ENCODE data around the gene KDM4B. TPM values are rescaled to one million over a fixed set of nuclear protein-coding genes. Genes with fewer than 3 reads are reported as not detected.

Gene KDM4B
- total RNA-seq, 2 experiments from 2014 or later: 46.3 to 46.6 TPM

DNA sequence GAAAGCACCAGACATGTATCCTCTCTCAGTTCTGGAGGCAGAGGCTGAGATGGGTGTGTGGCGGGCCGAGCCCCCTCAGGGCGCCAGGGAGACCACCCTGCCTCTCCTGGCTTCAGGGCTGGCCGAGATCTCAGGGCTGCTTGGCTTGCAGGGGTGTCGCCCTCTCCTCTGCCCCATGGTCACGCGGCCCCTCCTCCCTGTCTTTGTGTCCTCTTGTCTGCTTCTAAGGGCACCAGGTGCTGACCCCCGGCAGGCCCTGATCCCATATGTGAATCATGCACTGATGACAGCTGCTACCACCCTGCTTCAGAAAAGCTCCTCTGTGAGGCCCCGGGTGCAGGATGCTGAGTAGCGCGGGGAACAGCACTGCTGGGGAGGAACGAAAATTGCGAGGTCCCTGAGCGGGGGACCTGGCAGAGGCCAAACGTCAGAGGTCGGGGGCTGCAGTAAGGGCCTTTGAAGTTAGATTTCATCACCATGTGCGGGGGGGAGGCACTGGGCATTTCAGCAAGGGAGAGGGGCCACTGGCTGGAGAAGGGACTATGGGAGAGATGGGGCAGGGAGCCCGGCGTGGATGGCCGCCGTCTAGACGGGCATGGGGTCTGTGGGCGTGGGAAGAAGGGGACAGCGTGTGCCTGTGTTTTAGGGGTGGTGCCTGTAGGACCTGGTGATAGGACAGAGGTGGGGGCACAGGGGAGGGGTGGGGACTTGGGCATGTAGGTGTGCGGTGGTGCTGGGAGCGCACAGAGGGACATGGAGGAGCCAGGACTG is 125.2 kb downstream of the KDM4B start:
- no peaks in the 10 kb centered on the region for H3K4me1 Mint-ChIP-seq (ENCODE audit: low read depth)
- ChIA-PET CTCF (no interaction called here), POLR2A (no interaction called here)
- no peak overlapping the region for H3K27ac Mint-ChIP-seq
- intact Hi-C loops (cut with micrococcal nuclease): no loop called here
- H3K9me3 Mint-ChIP-seq: peaks cover 11% of the 10 kb centered on the region
- DNase-seq (no peak), ATAC-seq (no peak)
- no peaks in the 10 kb centered on the region for H3K27me3 Mint-ChIP-seq
- no peak overlapping the region for H3K4me3 Mint-ChIP-seq
- TF ChIP-seq, protein P1, sequence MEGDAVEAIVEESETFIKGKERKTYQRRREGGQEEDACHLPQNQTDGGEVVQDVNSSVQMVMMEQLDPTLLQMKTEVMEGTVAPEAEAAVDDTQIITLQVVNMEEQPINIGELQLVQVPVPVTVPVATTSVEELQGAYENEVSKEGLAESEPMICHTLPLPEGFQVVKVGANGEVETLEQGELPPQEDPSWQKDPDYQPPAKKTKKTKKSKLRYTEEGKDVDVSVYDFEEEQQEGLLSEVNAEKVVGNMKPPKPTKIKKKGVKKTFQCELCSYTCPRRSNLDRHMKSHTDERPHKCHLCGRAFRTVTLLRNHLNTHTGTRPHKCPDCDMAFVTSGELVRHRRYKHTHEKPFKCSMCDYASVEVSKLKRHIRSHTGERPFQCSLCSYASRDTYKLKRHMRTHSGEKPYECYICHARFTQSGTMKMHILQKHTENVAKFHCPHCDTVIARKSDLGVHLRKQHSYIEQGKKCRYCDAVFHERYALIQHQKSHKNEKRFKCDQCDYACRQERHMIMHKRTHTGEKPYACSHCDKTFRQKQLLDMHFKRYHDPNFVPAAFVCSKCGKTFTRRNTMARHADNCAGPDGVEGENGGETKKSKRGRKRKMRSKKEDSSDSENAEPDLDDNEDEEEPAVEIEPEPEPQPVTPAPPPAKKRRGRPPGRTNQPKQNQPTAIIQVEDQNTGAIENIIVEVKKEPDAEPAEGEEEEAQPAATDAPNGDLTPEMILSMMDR (IDR thresholded peaks at IDR 0.05): no peak
- H3K36me3 Mint-ChIP-seq (ENCODE audit: low read depth): peaks cover 27% of the 10 kb centered on the region

DNA sequence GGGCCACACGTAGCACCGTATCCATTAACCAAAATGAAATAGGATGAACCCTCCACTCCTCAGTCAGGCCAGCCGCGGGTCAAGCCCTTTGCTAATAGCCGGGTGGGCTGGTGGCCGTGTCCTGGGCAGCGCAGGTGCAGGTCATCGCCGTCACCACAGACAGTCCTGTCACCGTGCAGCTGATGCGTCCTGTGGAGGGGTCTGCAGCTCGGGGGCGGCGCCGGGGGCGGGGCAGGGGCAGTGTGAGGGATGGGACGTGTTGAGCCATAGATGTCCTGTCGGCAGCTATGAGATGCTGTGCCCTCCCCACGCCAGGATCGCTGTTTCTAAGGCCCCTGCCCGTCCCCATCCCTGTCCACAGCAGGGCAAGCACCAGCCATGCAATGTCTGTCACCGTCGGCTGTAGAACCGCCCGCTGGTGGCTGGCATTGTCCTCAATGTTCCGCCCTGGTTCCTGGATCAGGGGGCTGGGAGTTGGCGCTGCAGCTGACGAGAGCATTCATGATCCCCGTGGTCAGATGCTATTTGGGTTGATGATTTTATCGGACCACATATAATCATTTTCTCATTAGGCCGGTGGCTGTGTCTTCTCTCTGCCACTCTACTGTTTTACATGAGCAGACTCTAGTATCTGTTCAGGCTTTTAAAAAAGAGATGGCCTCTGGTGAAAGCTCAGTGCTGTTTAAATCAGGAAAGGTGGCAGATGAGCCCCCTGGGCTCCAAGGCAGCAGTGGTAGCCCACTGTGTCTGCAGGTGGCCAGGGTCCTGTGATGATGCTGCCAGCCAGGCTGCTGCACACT is 126.1 kb downstream of the KDM4B start:
- Mint-ChIP-seq H3K36me3 (ENCODE audit: low read depth) (peaks cover 34% of the 10 kb centered on the region), H3K4me1 (ENCODE audit: low read depth) (no peaks in the 10 kb centered on the region), H3K27ac (no peak overlapping the region), H3K4me3 (no peak overlapping the region), H3K27me3 (no peaks in the 10 kb centered on the region), H3K9me3 (peaks cover 17% of the 10 kb centered on the region)
- TF ChIP-seq, protein P1 (IDR thresholded peaks at IDR 0.05): no peak
- no peak for ATAC-seq
- intact Hi-C loops (cut with micrococcal nuclease): no loop called here
- ChIA-PET CTCF (no interaction called here), POLR2A (interaction anchor here (0.6 kb wide), 1 partner anchor 128 kb away, joined by 3 read pairs; no protein-coding TSS in a partner anchor)
- DNase-seq: no peak

DNA sequence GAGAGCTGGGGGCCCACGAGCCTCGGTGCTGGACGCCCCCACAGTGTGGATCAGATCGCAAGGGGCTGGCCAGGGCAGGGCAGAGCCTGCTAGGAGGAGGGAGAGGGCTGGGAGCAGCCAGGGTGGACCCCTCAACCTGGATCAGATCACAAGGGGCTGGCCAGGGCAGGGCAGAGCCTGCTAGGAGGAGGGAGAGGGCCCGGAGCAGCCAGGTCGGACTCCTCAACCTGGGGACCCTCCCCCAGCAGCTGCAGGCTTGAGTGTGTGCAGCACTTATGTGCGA is 126.6 kb downstream of the KDM4B start:
- POLR2A ChIA-PET: interaction anchor here (0.6 kb wide), 1 partner anchor 129 kb away, joined by 3 read pairs; no protein-coding TSS in a partner anchor
- DNase-seq: no peak
- intact Hi-C loops (cut with micrococcal nuclease): no loop called here
- Mint-ChIP-seq H3K4me1 (ENCODE audit: low read depth) (no peaks in the 10 kb centered on the region), H3K4me3 (no peak overlapping the region), H3K36me3 (ENCODE audit: low read depth) (peaks cover 40% of the 10 kb centered on the region), H3K9me3 (peaks cover 22% of the 10 kb centered on the region), H3K27me3 (no peaks in the 10 kb centered on the region), H3K27ac (no peak overlapping the region)
- TF ChIP-seq, protein P1 (IDR thresholded peaks at IDR 0.05): no peak
- CTCF ChIA-PET: no interaction called here
- ATAC-seq: no peak

GRCh38 chr19:5096536-5096935 is 127.6 kb downstream of the KDM4B start:
- CTCF ChIA-PET: no interaction called here
- H3K4me1 Mint-ChIP-seq (ENCODE audit: low read depth): no peaks in the 10 kb centered on the region
- no peak overlapping the region for H3K4me3 Mint-ChIP-seq
- no peaks in the 10 kb centered on the region for H3K27me3 Mint-ChIP-seq
- POLR2A ChIA-PET: interaction anchor here (0.7 kb wide), 1 partner anchor 45 kb away, joined by 3 read pairs; no protein-coding TSS in a partner anchor
- H3K9me3 Mint-ChIP-seq: peaks cover 24% of the 10 kb centered on the region
- no peak overlapping the region for H3K27ac Mint-ChIP-seq
- no peak for ATAC-seq
- H3K36me3 Mint-ChIP-seq (ENCODE audit: low read depth): peaks cover 43% of the 10 kb centered on the region
- TF ChIP-seq, protein P1 (IDR thresholded peaks at IDR 0.05): no peak
- intact Hi-C loops (cut with micrococcal nuclease): no loop called here
- DNase-seq: no peak
